ENCODE data around the gene CLSTN2.

Gene CLSTN2

GRCh38 chr3:139988472-139989156 is 53.6 kb downstream of the CLSTN2 start:
- DNase-seq: no peak
- intact Hi-C loops (cut with DNase I): no loop called here

- intact Hi-C loops (cut with DNase I): no loop called here
- no peak for DNase-seq
Measured at GRCh38 chr3:139994891-139995290, 59.9 kb downstream of the CLSTN2 start.

- intact Hi-C loops (cut with DNase I): no loop called here
- no peak for DNase-seq
Measured at GRCh38 chr3:140004271-140004670, 69.3 kb downstream of the CLSTN2 start.

- DNase-seq: no peak
- intact Hi-C loops (cut with DNase I): no loop called here
Measured at GRCh38 chr3:140006331-140006730, 71.3 kb downstream of the CLSTN2 start.

- intact Hi-C loops (cut with DNase I): no loop called here
- no peak for DNase-seq
Measured at GRCh38 chr3:140007081-140007480, 72.1 kb downstream of the CLSTN2 start.

GRCh38 chr3:140007911-140008869 is 73.2 kb downstream of the CLSTN2 start:
- peak in 3 of 10 donors; percentile 36 to 88 (median 52) for DNase-seq
- intact Hi-C loops (cut with DNase I): no loop called here

GRCh38 chr3:140010391-140010790 is 75.4 kb downstream of the CLSTN2 start:
- intact Hi-C loops (cut with DNase I): no loop called here
- no peak for DNase-seq

- intact Hi-C loops (cut with DNase I): no loop called here
- DNase-seq: no peak
Measured at GRCh38 chr3:140011086-140011485, 76.1 kb downstream of the CLSTN2 start.

- DNase-seq: no peak
- intact Hi-C loops (cut with DNase I): no loop called here
Measured at GRCh38 chr3:140011611-140012277, 76.8 kb downstream of the CLSTN2 start.

- peak in 7 of 10 donors; percentile 32 to 89 (median 42) for DNase-seq
- intact Hi-C loops (cut with DNase I): no loop called here
Measured at GRCh38 chr3:140013220-140013619, 78.2 kb downstream of the CLSTN2 start.

- no peak for DNase-seq
- intact Hi-C loops (cut with DNase I): no loop called here
Measured at GRCh38 chr3:140014831-140015495, 80.0 kb downstream of the CLSTN2 start.

GRCh38 chr3:140015741-140016140 is 80.8 kb downstream of the CLSTN2 start:
- intact Hi-C loops (cut with DNase I): no loop called here
- no peak for DNase-seq

GRCh38 chr3:140018556-140018955 is 83.6 kb downstream of the CLSTN2 start:
- intact Hi-C loops (cut with DNase I): no loop called here
- DNase-seq: no peak

- no peak for DNase-seq
- intact Hi-C loops (cut with DNase I): no loop called here
Measured at GRCh38 chr3:140019946-140020345, 85.0 kb downstream of the CLSTN2 start.

- intact Hi-C loops (cut with DNase I): no loop called here
- DNase-seq: no peak
Measured at GRCh38 chr3:140020541-140020940, 85.6 kb downstream of the CLSTN2 start.

- no peak for DNase-seq
- intact Hi-C loops (cut with DNase I): no loop called here
Measured at GRCh38 chr3:140021269-140021668, 86.3 kb downstream of the CLSTN2 start.

GRCh38 chr3:140022066-140022770 is 87.2 kb downstream of the CLSTN2 start:
- peak in 8 of 10 donors; percentile 35 to 92 (median 45) for DNase-seq
- intact Hi-C loops (cut with DNase I): no loop called here

GRCh38 chr3:140023616-140024530 is 88.9 kb downstream of the CLSTN2 start:
- peak; percentile 25 to 96 (median 77) for DNase-seq
- intact Hi-C loops (cut with DNase I): no loop called here

- DNase-seq: no peak
- intact Hi-C loops (cut with DNase I): no loop called here
Measured at GRCh38 chr3:140031170-140031569, 96.2 kb downstream of the CLSTN2 start.

Data from posterior cingulate gyrus (tissue), 11 donors.